H9 (cell line): ENCODE data around the gene HCN2. TPM values are rescaled to one million over a fixed set of nuclear protein-coding genes. Genes with fewer than 3 reads are reported as not detected.

ENCODE experiments used
- DNase-seq: peaks from one replicate; pipeline ENCODE4 v3.0.0-alpha.2; 2017
- H2AFZ ChIP-seq: one replicate; pipeline ENCODE4 v1.6.1; 2013; ENCODE audit warnings: mild to moderate bottlenecking, low read length, control low read depth, moderate library complexity
- H2AK5ac ChIP-seq: 2 replicates; pipeline ENCODE4 v1.6.1; 2013; ENCODE audit warnings: low read length, control low read depth, mixed read lengths; ENCODE audit not compliant: insufficient read length
- H2BK120ac ChIP-seq: one replicate; pipeline ENCODE4 v1.6.1; 2013; ENCODE audit warnings: low read depth, mild to moderate bottlenecking, low read length, control low read depth, inconsistent platforms; ENCODE audit not compliant: poor library complexity, severe bottlenecking
- H2BK12ac ChIP-seq: 2 replicates; pipeline ENCODE4 v1.6.1; 2013; ENCODE audit warnings: low read length, control low read depth, mixed read lengths, low read depth; ENCODE audit not compliant: insufficient read length
- H2BK15ac ChIP-seq: 2 replicates; pipeline ENCODE4 v1.6.1; 2013; ENCODE audit warnings: low read depth, low read length, control low read depth
- H2BK20ac ChIP-seq: one replicate; pipeline ENCODE4 v1.6.1; 2013; ENCODE audit warnings: low read depth, mild to moderate bottlenecking, low read length, control low read depth, inconsistent platforms; ENCODE audit not compliant: poor library complexity, severe bottlenecking
- H2BK5ac ChIP-seq: 2 replicates; pipeline ENCODE4 v1.6.1; 2013; ENCODE audit warnings: low read length, control low read depth, mixed read lengths; ENCODE audit not compliant: insufficient read length
- H3K14ac ChIP-seq: 2 replicates; pipeline ENCODE4 v1.6.1; 2013; ENCODE audit warnings: low read length, control low read depth; ENCODE audit not compliant: insufficient read depth
- H3K18ac ChIP-seq: 2 replicates; pipeline ENCODE4 v1.6.1; 2013; ENCODE audit warnings: low read depth, mild to moderate bottlenecking, mixed read lengths, low read length, control low read depth; ENCODE audit not compliant: insufficient read length
- H3K23ac ChIP-seq: 2 replicates; pipeline ENCODE4 v1.6.1; 2013; ENCODE audit warnings: low read length, control low read depth, mixed read lengths, low read depth; ENCODE audit not compliant: insufficient read length
- H3K23me2 ChIP-seq: 2 replicates; pipeline ENCODE4 v1.6.1; 2013; ENCODE audit warnings: low read depth, mild to moderate bottlenecking, mixed read lengths, low read length, control low read depth; ENCODE audit not compliant: insufficient read length, poor library complexity, severe bottlenecking
- H3K27ac ChIP-seq: 2 replicates; pipeline ENCODE4 v1.5.1; 2013; ENCODE audit warnings: low read length, control low read depth, mixed read lengths, low read depth; ENCODE audit not compliant: insufficient read length
- H3K27me3 ChIP-seq: 2 replicates; pipeline ENCODE4 v1.6.1; 2013; ENCODE audit warnings: low read length, control low read depth, inconsistent platforms; ENCODE audit not compliant: insufficient read depth
- H3K4ac ChIP-seq: 2 replicates; pipeline ENCODE4 v1.6.1; 2013; ENCODE audit warnings: low read depth, mild to moderate bottlenecking, control low read depth, inconsistent platforms, low read length, moderate library complexity
- H3K4me1 ChIP-seq: 2 replicates; pipeline ENCODE4 v1.6.1; 2013; ENCODE audit warnings: low read length, control low read depth, inconsistent platforms; ENCODE audit not compliant: insufficient read depth
- H3K4me2 ChIP-seq: 2 replicates; pipeline ENCODE4 v1.6.1; 2013; ENCODE audit warnings: low read length, control low read depth, mixed read lengths; ENCODE audit not compliant: insufficient read length, insufficient read depth
- H3K56ac ChIP-seq: 2 replicates; pipeline ENCODE4 v1.6.1; 2013; ENCODE audit warnings: low read depth, mild to moderate bottlenecking, mixed read lengths, low read length, control low read depth; ENCODE audit not compliant: insufficient read length
- H3K79me1 ChIP-seq: 2 replicates; pipeline ENCODE4 v1.6.1; 2013; ENCODE audit warnings: low read depth, mild to moderate bottlenecking, moderate library complexity, low read length, control low read depth, inconsistent platforms; ENCODE audit not compliant: insufficient read depth, poor library complexity, severe bottlenecking
- H3K79me2 ChIP-seq: 2 replicates; pipeline ENCODE4 v1.6.1; 2013; ENCODE audit warnings: low read length, control low read depth, inconsistent platforms; ENCODE audit not compliant: insufficient read depth
- H3K9ac ChIP-seq: 2 replicates; pipeline ENCODE4 v1.6.1; 2013; ENCODE audit warnings: low read length, control low read depth, mixed read lengths; ENCODE audit not compliant: insufficient read length; ENCODE audit errors: extremely low read depth
- H3K9me3 ChIP-seq: one replicate; pipeline ENCODE4 v1.6.1; 2013; ENCODE audit warnings: low read depth, low read length, inconsistent platforms; ENCODE audit not compliant: control insufficient read depth
- H3T11ph ChIP-seq: one replicate; pipeline ENCODE4 v1.6.1; 2013; ENCODE audit warnings: mild to moderate bottlenecking, low read length, control low read depth, inconsistent platforms
- H4K20me1 ChIP-seq: one replicate; pipeline ENCODE4 v1.6.1; 2013; ENCODE audit not compliant: control insufficient read depth, insufficient read length, insufficient read depth
- H4K5ac ChIP-seq: 2 replicates; pipeline ENCODE4 v1.6.1; 2013; ENCODE audit warnings: low read depth, mild to moderate bottlenecking, mixed read lengths, low read length, control low read depth; ENCODE audit not compliant: insufficient read length
- H4K8ac ChIP-seq: replicated peaks from 2 replicates; pipeline ENCODE4 v1.6.1; 2013; ENCODE audit warnings: low read length, control low read depth, mixed read lengths, low read depth; ENCODE audit not compliant: insufficient read length
- H4K91ac ChIP-seq: 2 replicates; pipeline ENCODE4 v1.6.1; 2013; ENCODE audit warnings: low read depth, mild to moderate bottlenecking, moderate library complexity, mixed read lengths, low read length, control low read depth; ENCODE audit not compliant: insufficient read length
- H3K27ac Mint-ChIP-seq, 3 experiments: 2 replicates in 2 of 3; 3 replicates in 1 of 3; pipeline ENCODE4 v1.8.0; 2020 to 2021; ENCODE audit warnings: mixed read lengths in 3 of 3, mild to moderate bottlenecking in 1 of 3, moderate library complexity in 1 of 3
- H3K27me3 Mint-ChIP-seq: 2 replicates; pipeline ENCODE4 v1.8.0; 2021; ENCODE audit warnings: low read depth, mild to moderate bottlenecking, moderate library complexity, mixed read lengths
- H3K36me3 Mint-ChIP-seq, 3 experiments: 2 replicates in 2 of 3; 3 replicates in 1 of 3; pipeline ENCODE4 v1.8.0; 2020 to 2021; ENCODE audit warnings: low read depth in 3 of 3, mixed read lengths in 3 of 3; ENCODE audit not compliant: insufficient read depth in 1 of 3
- H3K4me1 Mint-ChIP-seq, 2 experiments: 2 replicates each; pipeline ENCODE4 v1.8.0; 2020; ENCODE audit warnings: mixed read lengths in 2 of 2
- H3K4me3 Mint-ChIP-seq, 2 experiments: 2 replicates in 1 of 2; 3 replicates in 1 of 2; pipeline ENCODE4 v1.8.0; 2020 to 2021; ENCODE audit warnings: mild to moderate bottlenecking in 2 of 2, mixed read lengths in 2 of 2, moderate library complexity in 1 of 2
- H3K9me3 Mint-ChIP-seq, 2 experiments: 2 replicates in 1 of 2; 3 replicates in 1 of 2; pipeline ENCODE4 v1.8.0; 2020; ENCODE audit warnings: mild to moderate bottlenecking in 2 of 2, mixed read lengths in 2 of 2, moderate library complexity in 1 of 2
- whole genome bisulfite sequencing: extraction: QIAGEN DNeasy Blood & Tissue Kit; methylation state at CpG from one replicate; pipeline ENCODE4 v1.1.7; 2013; ENCODE audit warnings: missing lambda C conversion rate, low lambda C conversion rate, mixed read lengths; ENCODE audit not compliant: insufficient read length; ENCODE audit errors: extremely low coverage; 5-methylcytosine and 5-hydroxymethylcytosine counted together
- total RNA-seq: library from RNA; stranded (reverse); gene quantifications from 2 replicates; pipeline ENCODE4 v1.2.1, GENCODE V29; 2021
- TF ChIP-seq, protein P1 (sequence below): fragments of 200-600 bp; sonication (generic); conservative IDR thresholded peaks from 3 replicates; pipeline ENCODE4 v1.8.0; 2021; ENCODE audit warnings: antibody characterized with exemption, mild to moderate bottlenecking

HCN2 gene
- total RNA-seq, 1 experiment from 2014 or later = 3.7 TPM

DNA sequence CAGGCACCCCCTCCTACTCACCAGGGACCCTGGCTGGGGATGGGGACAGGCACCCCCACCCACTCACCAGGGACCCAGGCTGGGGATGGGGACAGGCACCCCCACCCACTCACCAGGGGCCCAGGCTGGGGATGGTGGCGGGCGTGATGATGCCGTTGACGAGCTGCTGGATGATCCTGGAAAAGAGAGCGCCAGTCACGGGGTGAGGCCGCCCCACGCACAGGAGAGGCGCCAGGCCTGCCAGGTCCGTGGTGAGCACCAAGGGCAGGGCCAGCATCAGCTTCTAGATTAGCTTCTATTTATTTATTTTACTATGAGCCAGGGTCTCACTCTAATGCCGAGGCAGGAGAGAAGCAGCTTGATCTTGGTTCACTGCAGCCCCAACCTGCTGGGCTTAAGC, 60.4 kb downstream of the HCN2 start:
- Histone ChIP-seq H2AK5ac (no peak overlapping the region), H2BK5ac (no peak overlapping the region), H2BK12ac (no peak overlapping the region), H2BK20ac (no peak overlapping the region), H3K9me3 (no peaks in the 10 kb centered on the region), H3K14ac (no peak overlapping the region), H4K91ac (no peak overlapping the region), H2AFZ (no peak overlapping the region), H4K20me1 (no peaks in the 10 kb centered on the region), H3K56ac (no peak overlapping the region), H3K79me2 (peaks cover 15% of the 10 kb centered on the region), H3T11ph (no peak overlapping the region), H3K18ac (no peak overlapping the region), H3K4me1 (no peaks in the 10 kb centered on the region), H3K9ac (no peak overlapping the region), H3K23ac (no peak overlapping the region), H3K4me2 (no peak overlapping the region), H3K23me2 (no peaks in the 10 kb centered on the region), H3K79me1 (peaks cover 10% of the 10 kb centered on the region), H2BK120ac (no peak overlapping the region), H4K8ac (no peak overlapping the region), H4K5ac (no peak overlapping the region), H2BK15ac (no peak overlapping the region), H3K4ac (no peak overlapping the region), H3K27me3 (no peaks in the 10 kb centered on the region), H3K27ac (no peak overlapping the region)
- Mint-ChIP-seq H3K4me1 (no peaks in the 10 kb centered on the region), H3K36me3 (peaks cover 10 to 36% (median 28%) of the 10 kb centered on the region in 3 experiments; a peak in 6 of 7 replicates), H3K9me3 (no peaks in the 10 kb centered on the region; a peak in 1 of 5 replicates), H3K4me3 (no peak overlapping the region), H3K27me3 (no peaks in the 10 kb centered on the region), H3K27ac (no peak overlapping the region)
- TF ChIP-seq, protein P1, sequence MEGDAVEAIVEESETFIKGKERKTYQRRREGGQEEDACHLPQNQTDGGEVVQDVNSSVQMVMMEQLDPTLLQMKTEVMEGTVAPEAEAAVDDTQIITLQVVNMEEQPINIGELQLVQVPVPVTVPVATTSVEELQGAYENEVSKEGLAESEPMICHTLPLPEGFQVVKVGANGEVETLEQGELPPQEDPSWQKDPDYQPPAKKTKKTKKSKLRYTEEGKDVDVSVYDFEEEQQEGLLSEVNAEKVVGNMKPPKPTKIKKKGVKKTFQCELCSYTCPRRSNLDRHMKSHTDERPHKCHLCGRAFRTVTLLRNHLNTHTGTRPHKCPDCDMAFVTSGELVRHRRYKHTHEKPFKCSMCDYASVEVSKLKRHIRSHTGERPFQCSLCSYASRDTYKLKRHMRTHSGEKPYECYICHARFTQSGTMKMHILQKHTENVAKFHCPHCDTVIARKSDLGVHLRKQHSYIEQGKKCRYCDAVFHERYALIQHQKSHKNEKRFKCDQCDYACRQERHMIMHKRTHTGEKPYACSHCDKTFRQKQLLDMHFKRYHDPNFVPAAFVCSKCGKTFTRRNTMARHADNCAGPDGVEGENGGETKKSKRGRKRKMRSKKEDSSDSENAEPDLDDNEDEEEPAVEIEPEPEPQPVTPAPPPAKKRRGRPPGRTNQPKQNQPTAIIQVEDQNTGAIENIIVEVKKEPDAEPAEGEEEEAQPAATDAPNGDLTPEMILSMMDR = no peak
- no peak for DNase-seq
- WGBS = no CpG with 5 or more reads among the region's 11 CpGs
